HG02610 (cell line): Measurements from ENCODE around the gene ADD1.

Source experiments
- ATAC-seq: cut with Tn5 transposase; IDR thresholded peaks from one replicate; pipeline ENCODE4 v1.9.1; 2021; ENCODE audit warnings: mild to moderate bottlenecking, moderate library complexity; ENCODE audit not compliant: unreplicated experiment

ADD1 gene, protein sequence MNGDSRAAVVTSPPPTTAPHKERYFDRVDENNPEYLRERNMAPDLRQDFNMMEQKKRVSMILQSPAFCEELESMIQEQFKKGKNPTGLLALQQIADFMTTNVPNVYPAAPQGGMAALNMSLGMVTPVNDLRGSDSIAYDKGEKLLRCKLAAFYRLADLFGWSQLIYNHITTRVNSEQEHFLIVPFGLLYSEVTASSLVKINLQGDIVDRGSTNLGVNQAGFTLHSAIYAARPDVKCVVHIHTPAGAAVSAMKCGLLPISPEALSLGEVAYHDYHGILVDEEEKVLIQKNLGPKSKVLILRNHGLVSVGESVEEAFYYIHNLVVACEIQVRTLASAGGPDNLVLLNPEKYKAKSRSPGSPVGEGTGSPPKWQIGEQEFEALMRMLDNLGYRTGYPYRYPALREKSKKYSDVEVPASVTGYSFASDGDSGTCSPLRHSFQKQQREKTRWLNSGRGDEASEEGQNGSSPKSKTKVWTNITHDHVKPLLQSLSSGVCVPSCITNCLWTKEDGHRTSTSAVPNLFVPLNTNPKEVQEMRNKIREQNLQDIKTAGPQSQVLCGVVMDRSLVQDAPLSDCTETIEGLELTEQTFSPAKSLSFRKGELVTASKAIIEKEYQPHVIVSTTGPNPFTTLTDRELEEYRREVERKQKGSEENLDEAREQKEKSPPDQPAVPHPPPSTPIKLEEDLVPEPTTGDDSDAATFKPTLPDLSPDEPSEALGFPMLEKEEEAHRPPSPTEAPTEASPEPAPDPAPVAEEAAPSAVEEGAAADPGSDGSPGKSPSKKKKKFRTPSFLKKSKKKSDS

DNA sequence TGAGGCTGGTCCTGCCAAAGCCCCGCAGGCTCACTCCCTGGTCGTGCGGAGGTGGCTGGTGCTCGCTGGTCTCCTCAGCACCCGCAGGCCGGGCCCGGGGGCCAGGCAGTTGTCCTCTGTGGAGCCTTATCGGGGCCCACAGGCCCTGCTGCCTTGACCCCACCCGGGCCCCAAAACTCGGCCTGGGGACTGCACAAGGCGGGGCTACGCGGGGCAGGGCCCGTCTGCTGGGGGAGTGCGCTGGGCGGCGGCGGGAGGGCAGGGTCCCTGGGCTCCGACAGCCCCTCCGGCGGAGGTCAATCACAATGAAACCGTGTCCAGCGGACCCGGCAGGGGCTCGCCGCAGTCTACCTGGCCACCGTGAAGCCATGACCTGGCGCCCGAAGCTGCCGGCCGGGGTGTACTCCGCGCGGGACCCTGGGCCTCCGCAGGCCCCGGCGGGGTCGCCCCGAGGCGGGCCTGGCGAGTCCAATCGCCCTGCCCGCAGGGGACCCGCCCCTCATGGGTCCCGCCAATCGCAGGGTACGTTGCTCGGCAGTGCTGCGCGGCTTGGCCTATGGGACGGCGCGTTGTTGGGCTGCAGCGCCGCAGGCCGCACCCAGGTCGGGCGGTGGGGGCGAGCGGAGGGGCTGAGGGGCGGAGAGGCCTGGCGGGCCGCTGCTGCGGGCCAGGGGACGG, at the start of gene ADD1:
Gene ADD1, plus strand, starts transcription at position 582 of the 678 bp plus-strand sequence. CDS start 32,072 bp downstream, outside the sequence.
- peak; percentile 85 for ATAC-seq

DNA sequence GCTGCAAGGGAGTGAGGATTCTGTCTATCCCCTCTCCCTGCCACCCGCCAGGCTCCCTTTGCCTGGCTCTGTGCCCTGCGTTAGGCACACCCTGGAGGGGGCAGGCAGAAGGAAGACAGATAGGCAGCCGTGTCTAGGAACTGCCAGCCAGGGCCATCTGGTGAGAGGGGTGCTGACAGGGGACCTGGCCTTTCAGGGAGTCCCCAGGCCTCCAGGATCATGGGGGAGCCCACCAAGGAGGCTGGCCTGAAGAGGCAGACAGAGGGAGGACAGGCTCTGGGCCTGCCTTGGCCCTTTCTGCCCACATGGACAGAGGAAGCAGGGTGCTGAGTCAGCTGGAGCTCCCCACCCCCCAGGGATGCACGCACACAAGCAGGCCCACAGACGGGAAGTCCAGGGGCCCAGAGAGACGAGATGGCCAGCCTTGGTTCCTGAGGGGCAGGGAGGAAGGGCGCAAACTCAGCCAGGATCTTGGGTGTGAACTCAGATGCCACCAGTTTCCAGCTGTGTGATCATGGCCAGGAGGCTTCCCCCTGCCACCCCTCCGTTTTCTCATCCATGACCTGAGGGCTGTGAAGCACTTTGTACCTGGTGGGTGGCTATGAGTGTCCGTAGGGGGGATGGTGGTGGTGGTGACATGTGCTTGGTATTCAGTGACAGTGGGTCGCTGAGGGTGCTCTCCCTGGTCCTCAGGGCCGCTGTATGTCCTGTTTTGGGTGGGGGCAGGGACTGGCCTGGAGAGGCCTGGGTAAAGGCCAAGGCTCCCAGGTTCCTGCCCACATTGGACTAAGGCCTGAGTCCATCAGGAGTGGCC, 49.0 kb upstream of the ADD1 start:
- ATAC-seq: no peak

DNA sequence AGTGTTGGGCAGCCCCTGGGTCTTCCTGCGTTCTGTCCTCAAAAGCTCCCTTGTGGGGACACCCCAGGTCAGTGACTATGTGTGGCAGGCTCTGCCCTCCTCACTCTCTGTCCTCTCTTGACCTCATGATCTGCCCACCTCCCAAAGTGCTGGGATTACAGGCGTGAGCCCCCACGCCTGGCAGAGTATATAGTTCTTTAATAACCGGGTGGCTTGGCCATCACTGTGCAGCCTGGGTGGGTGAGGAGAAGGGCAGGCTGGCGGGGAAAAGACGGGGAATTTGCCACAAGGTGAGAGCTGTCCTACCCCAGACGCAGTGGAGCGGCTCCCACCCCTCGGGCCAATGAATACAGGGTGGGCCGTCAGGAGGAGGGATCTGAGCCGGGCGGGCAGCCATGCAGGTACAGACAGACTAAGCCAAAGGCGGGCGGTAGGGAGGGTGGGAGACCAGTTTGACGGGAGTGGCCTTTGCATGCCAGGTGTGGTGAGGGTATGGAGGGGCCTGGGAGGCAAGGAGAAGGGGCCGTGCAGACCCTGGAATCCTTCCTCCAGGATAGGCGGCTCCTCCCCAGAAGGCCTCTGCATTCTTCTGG, 48.2 kb upstream of the ADD1 start:
- ATAC-seq: no peak

DNA sequence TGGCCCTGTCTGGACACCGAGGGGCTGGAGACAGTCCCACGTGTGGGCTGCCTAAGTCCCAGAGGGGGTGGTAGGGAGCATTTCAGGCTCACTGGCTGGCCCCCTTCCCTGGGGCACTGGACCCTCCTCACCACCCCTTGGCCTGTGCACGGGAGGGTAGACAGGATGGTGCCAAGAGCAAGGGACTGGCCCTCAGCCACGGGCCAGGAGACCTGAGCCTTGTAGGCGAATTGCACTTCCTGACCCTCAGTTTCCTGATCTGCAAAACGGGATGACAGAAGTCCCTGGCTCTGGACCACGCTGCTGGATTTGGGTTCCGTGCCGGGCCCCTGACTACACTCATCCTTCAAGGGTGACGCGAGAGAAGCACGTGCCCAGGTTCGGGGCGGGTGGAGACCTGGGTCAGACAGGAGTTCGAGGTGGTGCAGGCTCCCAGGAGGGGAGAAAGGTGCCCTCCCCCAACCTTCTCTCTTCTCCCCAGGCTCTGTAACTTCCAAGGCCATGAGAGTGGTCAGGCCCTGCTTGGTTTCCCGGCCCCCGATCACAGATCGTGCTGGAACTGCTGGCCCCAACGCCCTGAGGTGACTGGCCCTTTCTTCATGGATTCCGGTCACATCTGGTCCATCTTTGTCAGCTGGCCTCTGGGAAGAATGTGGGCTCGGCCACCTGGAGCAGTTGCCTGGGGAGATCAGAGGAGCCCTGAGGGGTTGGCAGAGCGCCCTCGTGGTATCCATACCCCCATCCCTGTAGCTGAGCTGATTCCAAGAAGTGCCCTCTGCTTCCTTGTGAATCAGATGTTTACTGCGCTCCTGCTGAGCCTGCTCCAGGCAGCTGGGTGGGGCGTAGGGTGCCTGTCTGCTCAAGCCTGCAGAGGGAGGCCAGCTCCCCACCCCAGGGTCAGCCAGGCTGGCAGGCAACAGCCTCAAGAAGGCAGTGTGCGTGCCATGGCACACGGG, 47.5 kb upstream of the ADD1 start:
- no peak for ATAC-seq

DNA sequence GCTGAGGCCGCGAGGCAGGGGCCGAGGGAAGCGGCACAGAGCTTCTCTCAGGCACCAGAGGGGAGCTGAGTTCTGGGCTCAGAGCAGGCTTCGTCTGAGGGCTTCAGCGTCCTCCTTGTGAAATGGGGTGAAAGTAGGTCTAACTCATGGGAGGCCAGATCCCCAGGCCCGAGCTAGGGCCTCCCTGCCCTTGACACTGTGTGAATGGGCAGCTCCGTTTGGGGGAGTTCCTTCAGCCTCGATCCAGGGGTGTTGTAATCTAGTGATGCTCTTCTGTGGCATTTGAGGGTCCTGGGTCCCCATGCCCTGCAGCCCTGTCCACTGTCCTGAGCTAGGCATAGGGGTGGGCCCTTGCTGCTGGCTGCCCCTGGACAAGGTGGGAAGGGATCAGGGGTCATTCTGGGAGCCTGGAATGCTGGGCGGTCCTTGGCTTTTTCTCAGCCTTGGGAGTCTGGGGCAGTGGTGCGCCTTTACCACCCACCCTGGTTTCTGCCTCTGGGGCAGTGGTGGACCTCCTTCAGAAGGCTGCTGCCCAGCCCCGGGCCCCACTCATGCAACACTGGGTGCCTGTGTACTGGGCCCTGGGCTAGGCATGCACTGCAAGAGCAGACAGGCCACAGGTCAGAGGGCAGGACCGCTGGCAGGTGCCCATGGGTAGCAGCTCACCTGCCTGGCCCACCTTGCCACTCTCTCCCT, 46.6 kb upstream of the ADD1 start:
- ATAC-seq: no peak

DNA sequence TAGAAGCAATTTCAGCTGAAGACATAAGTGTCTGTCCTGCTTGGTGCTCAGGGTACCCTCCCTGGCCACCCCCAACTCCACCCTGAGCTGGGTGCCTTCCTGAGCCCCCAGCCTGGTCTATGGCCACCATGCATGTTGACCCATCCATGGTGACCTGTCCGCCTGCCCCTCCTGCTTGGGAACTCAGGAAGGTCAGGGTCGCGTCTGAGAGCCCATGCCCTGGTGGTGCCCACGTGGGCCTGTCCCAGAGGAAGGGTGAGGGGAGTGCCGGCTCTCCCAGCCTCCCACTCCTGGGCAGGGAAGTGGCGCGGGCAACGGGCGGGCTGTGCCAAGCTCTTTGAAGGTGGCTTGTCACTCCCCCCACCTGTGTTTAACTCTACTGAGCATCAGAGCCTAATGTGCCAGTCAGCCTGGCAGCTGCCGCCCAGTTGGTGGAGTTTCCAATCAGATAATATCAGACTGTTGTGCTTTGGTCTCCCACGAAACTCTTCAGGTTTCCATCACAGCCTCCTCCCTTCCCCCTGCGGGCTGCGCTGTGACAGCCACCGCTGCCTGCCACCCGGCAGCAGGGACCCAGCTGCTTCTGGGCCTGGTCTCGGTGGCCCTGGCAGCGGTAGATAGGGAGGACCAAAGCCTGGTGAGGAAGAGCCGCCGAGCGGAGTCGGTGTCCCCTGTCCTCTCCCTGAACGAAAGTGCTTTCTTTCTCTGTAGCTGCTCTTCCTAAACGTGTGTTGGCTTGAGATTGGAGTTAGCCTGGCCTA, 45.9 kb upstream of the ADD1 start:
- no peak for ATAC-seq

DNA sequence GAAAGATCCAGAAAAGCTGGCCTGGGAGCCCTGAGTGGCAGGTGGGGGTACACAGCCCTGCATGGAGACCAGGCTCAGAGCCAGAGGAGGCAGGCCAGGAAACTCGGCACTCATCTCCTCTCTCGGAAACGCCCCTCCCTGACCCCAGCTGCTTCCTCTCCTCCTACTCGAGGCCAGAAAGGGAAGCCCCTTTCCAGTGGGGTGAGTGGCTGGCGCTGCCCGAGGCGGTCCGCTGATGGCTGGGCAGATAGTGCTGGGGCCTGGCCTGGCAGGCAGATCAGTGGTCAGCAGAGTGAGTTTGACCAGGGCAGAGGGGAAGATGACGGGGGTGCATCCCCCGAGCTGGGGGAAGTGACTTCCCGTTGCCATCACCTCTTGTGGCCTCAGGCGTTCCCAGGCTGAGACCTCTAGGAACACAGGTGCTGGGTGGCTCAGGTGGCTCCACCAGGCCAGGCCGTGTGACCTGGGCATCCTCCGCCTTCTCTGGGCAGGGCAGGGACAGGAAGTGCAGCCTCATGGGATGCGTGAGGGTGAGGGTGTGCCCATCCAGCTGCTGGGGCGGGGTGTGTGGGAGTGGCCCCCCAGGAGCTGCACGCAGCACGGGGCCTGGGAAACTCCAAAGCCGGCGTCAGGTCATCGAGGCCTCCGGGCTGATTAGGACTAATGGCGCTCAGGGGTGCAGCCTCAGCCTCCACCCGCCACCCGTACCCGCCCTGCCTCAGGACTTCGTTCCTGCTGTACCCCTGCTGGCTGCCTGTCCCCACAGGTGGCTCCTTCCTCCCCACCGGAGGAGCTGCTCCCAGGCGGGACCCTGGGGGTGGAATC, 45.0 kb upstream of the ADD1 start:
- ATAC-seq: no peak

DNA sequence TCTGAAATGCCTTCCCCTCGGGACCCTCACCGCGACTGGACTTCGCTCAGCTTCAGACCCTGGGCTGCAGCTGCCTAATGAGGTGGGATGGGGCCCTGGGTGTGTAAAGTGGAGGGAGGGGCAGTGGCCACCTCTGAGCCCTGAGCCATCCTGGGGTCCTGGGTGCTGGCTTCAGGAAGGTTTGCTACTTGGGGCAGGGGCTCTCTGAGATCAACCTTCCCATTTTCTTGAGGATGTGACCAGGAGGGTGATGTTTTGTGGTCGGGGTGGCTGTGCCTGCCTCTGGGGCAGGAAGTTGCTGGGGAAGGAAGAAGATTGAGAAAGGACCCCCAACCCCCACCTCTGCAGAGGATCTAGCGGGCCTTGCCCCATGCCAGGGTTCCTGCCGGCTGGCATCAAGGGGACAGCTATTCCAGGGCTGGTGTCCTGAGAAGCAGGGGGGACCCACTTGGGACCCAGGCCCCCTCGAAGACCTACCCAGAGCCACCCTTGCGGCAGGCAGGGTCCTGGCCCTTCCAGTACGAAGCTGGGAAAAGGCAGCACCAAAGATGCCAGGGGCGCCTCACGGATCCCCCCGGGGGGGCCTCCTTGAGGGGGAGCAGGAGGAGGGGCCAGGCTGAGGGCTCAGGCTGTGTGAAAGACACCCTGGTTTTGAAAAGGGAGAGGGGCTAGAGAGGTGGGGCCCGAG, 44.3 kb upstream of the ADD1 start:
- ATAC-seq: no peak

DNA sequence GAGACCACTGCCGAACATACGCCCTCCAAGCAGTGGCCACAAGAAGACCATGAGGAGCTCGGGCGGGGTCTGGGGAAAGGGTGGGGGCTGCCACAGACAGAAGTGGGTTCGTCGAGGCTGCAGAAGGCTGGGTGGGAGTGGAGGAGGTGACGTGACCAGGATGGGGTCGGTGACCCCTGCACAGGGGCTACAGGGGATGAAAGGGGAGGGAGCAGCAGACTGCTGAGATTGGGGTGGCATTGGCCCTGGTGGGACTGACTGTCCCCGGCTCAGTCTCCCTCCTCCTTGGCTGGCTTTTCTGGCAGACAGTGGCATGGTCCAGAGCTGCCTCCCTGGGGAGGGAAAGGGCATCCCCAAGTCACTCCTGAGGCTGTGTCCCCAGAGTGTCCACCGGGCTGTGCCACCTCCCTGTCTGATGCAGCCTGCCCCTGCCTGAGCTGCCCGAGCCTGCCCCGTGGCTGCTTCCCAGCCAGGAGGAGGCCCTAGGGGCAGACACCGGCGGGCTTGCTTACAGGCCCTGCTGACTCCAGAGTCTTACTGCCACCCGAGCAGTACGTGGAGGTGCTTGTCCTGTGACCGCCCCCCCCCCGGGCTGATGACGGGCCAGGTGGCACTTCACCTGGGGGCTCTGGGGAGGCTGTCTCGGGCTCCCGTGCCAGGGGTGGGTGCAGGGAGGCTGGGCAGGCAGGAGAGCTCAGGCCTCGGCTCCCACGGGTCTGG, 43.5 kb upstream of the ADD1 start:
- ATAC-seq: no peak

DNA sequence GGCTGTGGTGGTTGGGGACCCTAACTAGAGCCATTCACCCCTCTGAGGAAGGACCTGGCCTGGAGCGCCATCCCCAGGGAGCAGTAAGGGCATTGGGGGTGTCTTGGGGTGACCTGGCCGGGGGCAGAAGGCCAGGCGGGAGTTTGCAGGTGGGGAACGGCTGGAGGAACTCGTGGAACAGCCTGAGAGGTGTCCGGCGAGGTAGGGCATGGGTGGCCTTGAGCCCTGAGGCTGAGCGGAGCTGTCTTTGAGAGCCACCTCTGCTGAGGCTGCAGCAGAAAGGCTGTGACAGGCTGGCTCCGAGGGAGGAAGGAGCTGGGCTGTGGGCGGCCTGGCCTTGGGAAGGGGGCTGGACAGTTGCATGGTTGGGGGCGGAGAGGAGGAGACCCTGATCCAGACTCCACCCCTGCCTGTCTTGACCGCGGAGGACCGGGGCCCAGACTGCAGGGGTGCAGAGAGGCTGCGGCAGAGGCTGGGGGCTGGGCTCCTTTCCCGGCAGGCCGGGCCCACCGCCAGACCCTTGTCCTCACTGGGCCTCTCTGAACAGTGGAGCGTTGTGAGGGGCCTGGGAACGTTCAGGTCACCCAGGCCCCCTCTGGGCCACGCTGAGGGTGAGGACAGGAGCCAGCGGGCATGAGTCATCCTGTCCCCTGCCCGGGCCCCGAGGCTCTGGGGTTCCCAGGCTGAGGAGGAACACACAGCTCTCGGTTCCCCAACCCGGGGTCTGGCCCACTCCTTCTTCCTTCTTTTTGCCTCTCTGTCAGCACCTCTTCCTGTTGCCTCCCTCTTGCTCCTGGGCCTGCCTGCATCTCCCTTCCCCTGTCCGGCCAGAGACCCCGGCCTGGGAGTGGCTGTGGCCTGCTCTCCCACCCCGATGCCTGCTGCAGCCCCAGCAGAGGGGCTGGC, 42.7 kb upstream of the ADD1 start:
- peak; percentile 42 for ATAC-seq

DNA sequence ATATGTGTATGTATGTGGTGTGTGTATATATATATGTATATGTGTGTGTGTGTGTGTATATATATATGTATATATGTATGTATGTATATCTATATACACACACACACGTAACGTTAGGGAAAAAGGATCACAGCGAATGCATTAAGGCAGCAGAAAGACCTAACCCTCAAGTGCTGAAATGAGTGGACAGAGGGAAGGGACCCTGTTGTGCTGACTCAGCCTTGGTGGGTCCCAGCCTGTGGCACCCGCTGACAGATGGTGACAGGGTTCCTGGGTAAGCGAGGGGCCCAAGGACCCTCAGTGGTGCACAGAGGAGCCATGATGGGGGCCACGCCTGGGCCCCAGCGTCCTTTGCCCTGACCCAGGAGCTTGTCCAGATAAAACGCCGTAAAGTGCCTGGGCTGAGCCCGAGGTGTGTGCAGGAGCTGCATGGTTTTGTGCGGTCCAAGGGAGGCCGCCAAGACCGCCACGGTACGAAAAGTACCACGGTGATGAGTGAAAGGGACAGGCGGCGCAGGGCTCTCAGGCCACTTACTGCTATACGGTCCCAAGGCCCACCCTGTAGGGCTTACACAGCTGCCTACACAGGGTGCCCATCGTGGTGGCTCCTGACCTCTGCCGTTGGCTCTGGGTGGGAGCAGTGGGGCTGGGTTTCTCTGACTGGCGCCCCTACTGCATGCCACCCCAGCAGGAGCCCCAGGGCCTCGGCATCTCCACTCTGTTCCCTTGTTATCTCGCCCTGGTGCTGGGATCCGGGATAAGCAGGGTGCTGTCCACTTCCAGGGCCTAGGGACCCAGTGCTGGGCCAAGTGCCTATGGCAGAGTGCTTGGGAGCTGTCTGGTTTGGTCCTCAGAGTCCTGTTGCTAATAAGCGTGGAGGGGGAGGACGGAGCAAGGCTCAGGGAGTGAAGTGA, 40.8 kb upstream of the ADD1 start:
- no peak for ATAC-seq

DNA sequence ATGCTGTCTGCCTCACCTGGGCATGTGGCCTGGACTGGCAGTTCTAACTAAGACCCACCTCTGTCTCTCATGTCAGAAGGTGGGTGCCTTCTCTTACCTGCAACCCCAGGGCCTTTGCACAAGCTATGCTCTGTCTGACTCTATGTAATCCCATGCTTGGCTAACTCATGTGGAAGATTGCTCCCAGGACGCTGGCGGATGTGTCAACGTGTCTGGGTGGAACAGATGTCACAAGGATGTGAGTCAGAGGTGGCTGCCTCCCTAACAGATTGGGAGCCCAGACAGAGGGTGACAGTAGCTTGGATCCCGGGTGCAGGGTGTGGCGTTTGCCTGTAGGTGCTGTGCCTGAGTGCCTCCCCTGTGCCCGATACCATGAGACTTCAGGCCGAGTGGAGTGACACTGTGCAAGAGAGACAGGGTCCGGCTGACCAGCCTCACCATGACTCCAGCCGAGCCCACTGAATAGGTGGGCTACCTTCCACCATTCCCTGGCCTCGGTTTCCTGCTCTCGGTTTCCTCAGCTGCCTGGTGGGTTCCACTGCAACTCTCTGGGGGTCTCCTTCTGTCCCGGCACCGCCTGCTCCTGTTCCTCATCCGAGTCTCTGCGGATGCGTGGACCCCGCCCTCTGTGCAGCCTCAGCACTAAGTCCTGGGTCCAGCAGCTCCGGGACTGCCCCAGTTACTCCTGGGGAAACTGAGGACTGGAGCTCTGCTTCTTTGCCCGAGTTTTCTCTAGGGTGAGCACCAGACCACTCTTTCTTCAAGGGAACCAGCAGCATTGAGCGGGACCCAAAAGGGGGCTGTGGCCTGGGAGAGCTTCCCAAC, 39.8 kb upstream of the ADD1 start:
- no peak for ATAC-seq

DNA sequence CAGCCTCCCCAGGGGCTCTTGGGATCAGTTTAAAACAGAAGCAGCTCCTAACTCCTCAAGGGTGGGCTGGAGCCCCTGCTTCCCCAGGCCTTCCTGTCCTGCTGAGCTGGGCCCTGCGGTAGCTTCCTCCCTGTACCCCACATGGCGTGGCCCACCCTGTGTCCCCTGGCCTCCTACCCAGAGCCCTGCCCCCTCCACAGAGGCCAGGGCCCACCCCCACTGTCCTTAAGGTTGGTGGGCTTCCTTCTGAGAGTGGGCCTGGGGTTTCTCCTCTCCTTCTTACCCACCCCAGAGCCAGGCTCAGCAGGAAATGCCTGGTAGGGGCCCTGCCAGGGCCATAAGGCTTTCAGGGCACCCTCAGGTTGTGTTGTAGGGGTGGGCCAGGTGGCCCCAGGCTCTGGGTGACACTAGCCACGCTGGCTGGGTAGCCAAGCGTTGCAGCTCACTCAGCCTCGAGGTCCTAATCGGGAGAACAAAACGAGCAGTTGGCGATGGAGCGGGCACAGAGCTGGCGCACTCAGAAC, 39.1 kb upstream of the ADD1 start:
- ATAC-seq: no peak
